GM23338 (cell line): ENCODE data around the gene TARBP1. TPM values are rescaled to one million over a fixed set of nuclear protein-coding genes. Genes with fewer than 3 reads are reported as not detected.

Experiments
- ATAC-seq: fragments of 200-7000 bp; cut with Tn5 transposase; 3 replicates; pipeline ENCODE4 v1.9.1; 2020
- DNase-seq: peaks from one replicate; pipeline ENCODE4 v3.0.0-alpha.2; 2015; ENCODE audit warnings: low spot score
- H2AFZ ChIP-seq: fragments of 200-600 bp; sonication (generic); 2 replicates; pipeline ENCODE4 v1.8.0; 2016; ENCODE audit warnings: antibody characterized with exemption, mild to moderate bottlenecking, moderate library complexity
- H3F3A ChIP-seq: fragments of 200-600 bp; sonication (generic); replicated peaks from 2 replicates; pipeline ENCODE4 v1.8.0; 2017; ENCODE audit warnings: antibody characterized with exemption, mixed run types, low read depth
- H3K27ac ChIP-seq: fragments of 200-600 bp; sonication (generic); 2 replicates; pipeline ENCODE4 v1.6.1; 2016; ENCODE audit warnings: low read depth
- H3K27me3 ChIP-seq: fragments of 200-600 bp; sonication (generic); 2 replicates; pipeline ENCODE4 v1.8.0; 2016; ENCODE audit warnings: mild to moderate bottlenecking, mixed run types, moderate library complexity; ENCODE audit not compliant: insufficient read depth
- H3K36me3 ChIP-seq: fragments of 200-600 bp; sonication (generic); 2 replicates; pipeline ENCODE4 v1.8.0; 2016; ENCODE audit warnings: mild to moderate bottlenecking; ENCODE audit not compliant: insufficient read depth
- H3K4me1 ChIP-seq: fragments of 200-600 bp; sonication (generic); 2 replicates; pipeline ENCODE4 v1.8.0; 2016; ENCODE audit warnings: mild to moderate bottlenecking, moderate library complexity; ENCODE audit not compliant: insufficient read depth
- H3K4me2 ChIP-seq: fragments of 200-600 bp; sonication (generic); 2 replicates; pipeline ENCODE4 v1.7.1; 2017; ENCODE audit warnings: mixed run types
- H3K4me3 ChIP-seq: fragments of 200-600 bp; sonication (generic); 2 replicates; pipeline ENCODE4 v1.6.1; 2016; ENCODE audit warnings: mixed run types
- H3K79me2 ChIP-seq: fragments of 200-600 bp; sonication (generic); replicated peaks from 2 replicates; pipeline ENCODE4 v1.8.0; 2017; ENCODE audit warnings: mild to moderate bottlenecking; ENCODE audit not compliant: insufficient read depth
- H3K9me2 ChIP-seq: fragments of 200-600 bp; sonication (generic); 2 replicates; pipeline ENCODE4 v1.8.0; 2017; ENCODE audit not compliant: insufficient read depth
- H4K20me1 ChIP-seq: fragments of 200-600 bp; sonication (generic); replicated peaks from 2 replicates; pipeline ENCODE4 v1.8.0; 2017; ENCODE audit warnings: mild to moderate bottlenecking; ENCODE audit not compliant: insufficient read depth
- H3K27ac Mint-ChIP-seq: 2 replicates; pipeline ENCODE4 v1.8.0; 2020; ENCODE audit warnings: inconsistent platforms, mild to moderate bottlenecking, moderate library complexity, mixed read lengths
- H3K27me3 Mint-ChIP-seq: 3 replicates; pipeline ENCODE4 v1.8.0; 2022; ENCODE audit warnings: low read depth, mild to moderate bottlenecking, moderate library complexity, mixed read lengths, inconsistent platforms; ENCODE audit not compliant: insufficient read depth, poor library complexity
- H3K36me3 Mint-ChIP-seq: 3 replicates; pipeline ENCODE4 v1.8.0; 2021; ENCODE audit warnings: low read depth, mild to moderate bottlenecking, inconsistent platforms, moderate library complexity, mixed read lengths
- H3K4me1 Mint-ChIP-seq: 3 replicates; pipeline ENCODE4 v1.8.0; 2020; ENCODE audit warnings: mild to moderate bottlenecking, inconsistent platforms, mixed read lengths
- H3K4me3 Mint-ChIP-seq: 3 replicates; pipeline ENCODE4 v1.8.0; 2021; ENCODE audit warnings: moderate library complexity, mild to moderate bottlenecking, inconsistent platforms, mixed read lengths
- H3K9me3 Mint-ChIP-seq: 3 replicates; pipeline ENCODE4 v1.8.0; 2020; ENCODE audit warnings: moderate library complexity, mild to moderate bottlenecking, inconsistent platforms, mixed read lengths
- CREB1 ChIP-seq: fragments of 250-450 bp; sonication (Bioruptor Pico); IDR thresholded peaks from 2 replicates; pipeline ENCODE4 v1.5.0; 2020; ENCODE audit warnings: low read depth, mild to moderate bottlenecking, moderate library complexity
- ETS1 ChIP-seq: IDR thresholded peaks from 2 replicates; pipeline ENCODE4 v1.6.1; 2016; ENCODE audit warnings: antibody characterized with exemption
- EZH2 ChIP-seq: fragments of 200-600 bp; sonication (generic); IDR thresholded peaks from one replicate; pipeline ENCODE4 v1.8.0; 2017; ENCODE audit warnings: antibody characterized with exemption, mild to moderate bottlenecking, low read depth; ENCODE audit not compliant: unreplicated experiment
- EZH2phosphoT487 ChIP-seq: fragments of 200-600 bp; sonication (generic); IDR thresholded peaks from one replicate; pipeline ENCODE4 v1.8.1; 2018; ENCODE audit warnings: antibody characterized with exemption; ENCODE audit not compliant: unreplicated experiment
- JUNB ChIP-seq: IDR thresholded peaks from one replicate; pipeline ENCODE4 v1.6.1; 2016; ENCODE audit warnings: antibody characterized with exemption; ENCODE audit not compliant: unreplicated experiment
- NANOG ChIP-seq: IDR thresholded peaks from 2 replicates; pipeline ENCODE4 v1.6.1; 2016; ENCODE audit warnings: antibody characterized with exemption, borderline replicate concordance
- POLR2AphosphoS5 ChIP-seq: IDR thresholded peaks from 2 replicates; pipeline ENCODE4 v1.6.1; 2016; ENCODE audit warnings: antibody characterized with exemption, low read depth
- STAT1 ChIP-seq: IDR thresholded peaks from one replicate; pipeline ENCODE4 v1.6.1; 2016; ENCODE audit warnings: antibody characterized with exemption; ENCODE audit not compliant: unreplicated experiment
- ZNF114 ChIP-seq: fragments of 250-450 bp; sonication (Bioruptor Pico); IDR thresholded peaks from 2 replicates; pipeline ENCODE4 v1.5.0; 2020; ENCODE audit warnings: mild to moderate bottlenecking, moderate library complexity
- ZNF331 ChIP-seq: fragments of 250-450 bp; sonication (Bioruptor Pico); IDR thresholded peaks from 2 replicates; pipeline ENCODE4 v1.5.0; 2020; ENCODE audit warnings: low read depth, mild to moderate bottlenecking, moderate library complexity
- ZNF462 ChIP-seq: fragments of 250-450 bp; sonication (Bioruptor Pico); IDR thresholded peaks from 2 replicates; pipeline ENCODE4 v1.5.0; 2020; ENCODE audit warnings: mild to moderate bottlenecking, moderate library complexity
- polyA plus RNA-seq: library from polyadenylated mRNA; unstranded; fragments of >200 nt; fragmentation: Nextera tagmentation; extraction: Ambion mirVana; gene quantifications from 2 replicates; pipeline ENCODE4 v1.2.1, GENCODE V29; 2016
- total RNA-seq: library from RNA; depleted of rRNA; stranded (reverse); fragments of >200 nt; shearing (Covaris generic); gene quantifications from 2 replicates; pipeline ENCODE4 v1.2.3, GENCODE V29; 2014
- TF ChIP-seq, protein P1 (sequence below), 2 experiments: fragments of 200-600 bp in 1 of 2; sonication (generic) in 1 of 2; conservative IDR thresholded peaks; 2 replicates each; pipeline versions ENCODE4 v1.5.1 to v1.6.1; 2016 to 2017; ENCODE audit warnings: antibody characterized with exemption in 2 of 2, low read depth in 2 of 2, mild to moderate bottlenecking in 2 of 2, moderate library complexity in 1 of 2
- TF ChIP-seq, protein P2 (sequence below): IDR thresholded peaks from one replicate; pipeline ENCODE4 v1.6.1; 2018; ENCODE audit warnings: antibody characterized with exemption; ENCODE audit not compliant: unreplicated experiment

TARBP1 gene
- total and polyA plus RNA-seq, 2 experiments from 2014 or later, result 14.9 to 18.8 TPM

GRCh38 chr1:234433563-234434285 is 45.3 kb downstream of the TARBP1 start:
- DNase-seq, result no peak
- H3K27ac Mint-ChIP-seq, result no peak overlapping the region
- Histone ChIP-seq H3K27me3 (no peaks in the 10 kb centered on the region), H3K9me2 (no peaks in the 10 kb centered on the region), H2AFZ (no peak overlapping the region), H3K27ac (no peak overlapping the region), H3K4me3 (no peak overlapping the region), H3K36me3 (peaks cover 8% of the 10 kb centered on the region; the same call in 1 of the 2 replicates), H3K4me1 (no peaks in the 10 kb centered on the region), H3F3A (no peaks in the 10 kb centered on the region), H3K79me2 (no peaks in the 10 kb centered on the region), H4K20me1 (no peaks in the 10 kb centered on the region), H3K4me2 (no peak overlapping the region)
- H3K4me3 Mint-ChIP-seq, result no peak overlapping the region
- TF ChIP-seq STAT1 (no peak), EZH2 (no peak), JUNB (no peak), ZNF462 (CRISPR knock-in tag) (no peak), ZNF331 (CRISPR knock-in tag) (no peak), POLR2AphosphoS5 (no peak), CREB1 (CRISPR knock-in tag) (no peak), NANOG (no peak), ZNF114 (CRISPR knock-in tag) (no peak), ETS1 (no peak), EZH2phosphoT487 (no peak)
- TF ChIP-seq, protein P1, sequence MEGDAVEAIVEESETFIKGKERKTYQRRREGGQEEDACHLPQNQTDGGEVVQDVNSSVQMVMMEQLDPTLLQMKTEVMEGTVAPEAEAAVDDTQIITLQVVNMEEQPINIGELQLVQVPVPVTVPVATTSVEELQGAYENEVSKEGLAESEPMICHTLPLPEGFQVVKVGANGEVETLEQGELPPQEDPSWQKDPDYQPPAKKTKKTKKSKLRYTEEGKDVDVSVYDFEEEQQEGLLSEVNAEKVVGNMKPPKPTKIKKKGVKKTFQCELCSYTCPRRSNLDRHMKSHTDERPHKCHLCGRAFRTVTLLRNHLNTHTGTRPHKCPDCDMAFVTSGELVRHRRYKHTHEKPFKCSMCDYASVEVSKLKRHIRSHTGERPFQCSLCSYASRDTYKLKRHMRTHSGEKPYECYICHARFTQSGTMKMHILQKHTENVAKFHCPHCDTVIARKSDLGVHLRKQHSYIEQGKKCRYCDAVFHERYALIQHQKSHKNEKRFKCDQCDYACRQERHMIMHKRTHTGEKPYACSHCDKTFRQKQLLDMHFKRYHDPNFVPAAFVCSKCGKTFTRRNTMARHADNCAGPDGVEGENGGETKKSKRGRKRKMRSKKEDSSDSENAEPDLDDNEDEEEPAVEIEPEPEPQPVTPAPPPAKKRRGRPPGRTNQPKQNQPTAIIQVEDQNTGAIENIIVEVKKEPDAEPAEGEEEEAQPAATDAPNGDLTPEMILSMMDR (conservative IDR thresholded peaks at IDR 0.05; ENCODE audit: low read depth in 2 of 2), result no peak
- TF ChIP-seq, protein P2, sequence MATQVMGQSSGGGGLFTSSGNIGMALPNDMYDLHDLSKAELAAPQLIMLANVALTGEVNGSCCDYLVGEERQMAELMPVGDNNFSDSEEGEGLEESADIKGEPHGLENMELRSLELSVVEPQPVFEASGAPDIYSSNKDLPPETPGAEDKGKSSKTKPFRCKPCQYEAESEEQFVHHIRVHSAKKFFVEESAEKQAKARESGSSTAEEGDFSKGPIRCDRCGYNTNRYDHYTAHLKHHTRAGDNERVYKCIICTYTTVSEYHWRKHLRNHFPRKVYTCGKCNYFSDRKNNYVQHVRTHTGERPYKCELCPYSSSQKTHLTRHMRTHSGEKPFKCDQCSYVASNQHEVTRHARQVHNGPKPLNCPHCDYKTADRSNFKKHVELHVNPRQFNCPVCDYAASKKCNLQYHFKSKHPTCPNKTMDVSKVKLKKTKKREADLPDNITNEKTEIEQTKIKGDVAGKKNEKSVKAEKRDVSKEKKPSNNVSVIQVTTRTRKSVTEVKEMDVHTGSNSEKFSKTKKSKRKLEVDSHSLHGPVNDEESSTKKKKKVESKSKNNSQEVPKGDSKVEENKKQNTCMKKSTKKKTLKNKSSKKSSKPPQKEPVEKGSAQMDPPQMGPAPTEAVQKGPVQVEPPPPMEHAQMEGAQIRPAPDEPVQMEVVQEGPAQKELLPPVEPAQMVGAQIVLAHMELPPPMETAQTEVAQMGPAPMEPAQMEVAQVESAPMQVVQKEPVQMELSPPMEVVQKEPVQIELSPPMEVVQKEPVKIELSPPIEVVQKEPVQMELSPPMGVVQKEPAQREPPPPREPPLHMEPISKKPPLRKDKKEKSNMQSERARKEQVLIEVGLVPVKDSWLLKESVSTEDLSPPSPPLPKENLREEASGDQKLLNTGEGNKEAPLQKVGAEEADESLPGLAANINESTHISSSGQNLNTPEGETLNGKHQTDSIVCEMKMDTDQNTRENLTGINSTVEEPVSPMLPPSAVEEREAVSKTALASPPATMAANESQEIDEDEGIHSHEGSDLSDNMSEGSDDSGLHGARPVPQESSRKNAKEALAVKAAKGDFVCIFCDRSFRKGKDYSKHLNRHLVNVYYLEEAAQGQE, result no peak
- no peaks in the 10 kb centered on the region for H3K4me1 Mint-ChIP-seq
- H3K36me3 Mint-ChIP-seq, result peaks cover 28% of the 10 kb centered on the region
- H3K9me3 Mint-ChIP-seq, result no peaks in the 10 kb centered on the region
- H3K27me3 Mint-ChIP-seq, result no peaks in the 10 kb centered on the region
- no peak for ATAC-seq
